ENCODE data around the gene STK25. TPM values are rescaled to one million over a fixed set of nuclear protein-coding genes. Genes with fewer than 3 reads are reported as not detected.
"Not testable (repeated sequence)": the region's sequence is repeated elsewhere in the genome, so short reads cannot be mapped to it uniquely, and the experiment has no call there.

Gene STK25
- total and polyA plus RNA-seq, 12 donors = 66.1 to 147 (median 86.1) TPM

GRCh38 chr2:241454837-241455485 lies 53.4 kb downstream of the STK25 start:
- no peak for ATAC-seq
- Histone ChIP-seq H3K27me3 (peaks cover 0 to 56% (median 0%) of the 10 kb centered on the region in 7 donors), H3K36me3 (peaks cover 0 to 11% (median 0%) of the 10 kb centered on the region in 9 donors), H3K27ac (no peak overlapping the region), H3K4me1 (no peaks in the 10 kb centered on the region), H3K4me3 (no peak overlapping the region), H3K9me3 (no peaks in the 10 kb centered on the region)
- 92 to 93% methylated on average over 3 of the region's 3 CpGs for WGBS, 2 donors
- no peak for TF ChIP-seq CTCF (IDR thresholded peaks at IDR 0.05)
- intact Hi-C loops (cut with DNase I) = no loop called here
- DNase-seq = no peak

- Histone ChIP-seq H3K36me3 (peaks cover 0 to 11% (median 0%) of the 10 kb centered on the region in 9 donors), H3K27me3 (peaks cover 0 to 64% (median 0%) of the 10 kb centered on the region in 7 donors)
- intact Hi-C loops (cut with DNase I); H3K4me1 ChIP-seq; DNase-seq; H3K27ac ChIP-seq; H3K4me3 ChIP-seq; ATAC-seq; H3K9me3 ChIP-seq: not testable (repeated sequence)
- WGBS, 2 donors = 95 to 98% methylated on average over 9 of the region's 9 CpGs
Measured at GRCh38 chr2:241453919-241454318, 54.5 kb downstream of the STK25 start.

GRCh38 chr2:241451840-241452506 lies 56.4 kb downstream of the STK25 start:
- WGBS, 2 donors = 75 to 79% methylated on average over 10 of the region's 10 CpGs
- H3K4me3 ChIP-seq = no peak overlapping the region
- no peak for TF ChIP-seq CTCF (IDR thresholded peaks at IDR 0.05)

GRCh38 chr2:241450092-241450491 lies 58.3 kb downstream of the STK25 start:
- ATAC-seq; H3K9me3 ChIP-seq; DNase-seq; H3K4me3 ChIP-seq; intact Hi-C loops (cut with DNase I); H3K4me1 ChIP-seq; H3K27ac ChIP-seq: not testable (repeated sequence)
- Histone ChIP-seq H3K27me3 (peaks cover 0 to 79% (median 0%) of the 10 kb centered on the region in 7 donors), H3K36me3 (peaks cover 0 to 43% (median 10%) of the 10 kb centered on the region in 9 donors)
- WGBS, 2 donors = 87 to 92% methylated on average over 7 of the region's 7 CpGs

More at GRCh38 chr2:241451840-241452506, 56.4 kb downstream of the STK25 start:
- Histone ChIP-seq H3K4me1 (no peaks in the 10 kb centered on the region), H3K27ac (no peak overlapping the region), H3K9me3 (no peaks in the 10 kb centered on the region), H3K36me3 (peaks cover 0 to 28% (median 0%) of the 10 kb centered on the region in 9 donors), H3K27me3 (peaks cover 0 to 82% (median 0%) of the 10 kb centered on the region in 7 donors)
- ATAC-seq (no peak), DNase-seq (no peak)
- intact Hi-C loops (cut with DNase I) = no loop called here

GRCh38 chr2:241445426-241445825 lies 63.0 kb downstream of the STK25 start:
- no peaks in the 10 kb centered on the region for H3K9me3 ChIP-seq
- peaks cover 0 to 10% (median 0%) of the 10 kb centered on the region in 9 donors for H3K4me1 ChIP-seq
- ATAC-seq (no peak), DNase-seq (no peak)
- TF ChIP-seq CTCF (IDR thresholded peaks at IDR 0.05) = no peak
- WGBS, 2 donors = 86 to 89% methylated on average over 2 of the region's 2 CpGs
- intact Hi-C loops (cut with DNase I) = no loop called here
- no peak overlapping the region for H3K27ac ChIP-seq
- H3K36me3 ChIP-seq = peaks cover 0 to 83% (median 22%) of the 10 kb centered on the region in 9 donors
- H3K27me3 ChIP-seq = peaks cover 0 to 86% (median 0%) of the 10 kb centered on the region in 7 donors
- no peak overlapping the region for H3K4me3 ChIP-seq
